Measurements from ENCODE around the gene FNDC5. TPM values are rescaled to one million over a fixed set of nuclear protein-coding genes. Genes with fewer than 3 reads are reported as not detected.
"Not testable (repeated sequence)": the region's sequence is repeated elsewhere in the genome, so short reads cannot be mapped to it uniquely, and the experiment has no call there.

FNDC5 gene
- total and polyA plus RNA-seq, 9 donors: 155 to 265 (median 225) TPM

DNA sequence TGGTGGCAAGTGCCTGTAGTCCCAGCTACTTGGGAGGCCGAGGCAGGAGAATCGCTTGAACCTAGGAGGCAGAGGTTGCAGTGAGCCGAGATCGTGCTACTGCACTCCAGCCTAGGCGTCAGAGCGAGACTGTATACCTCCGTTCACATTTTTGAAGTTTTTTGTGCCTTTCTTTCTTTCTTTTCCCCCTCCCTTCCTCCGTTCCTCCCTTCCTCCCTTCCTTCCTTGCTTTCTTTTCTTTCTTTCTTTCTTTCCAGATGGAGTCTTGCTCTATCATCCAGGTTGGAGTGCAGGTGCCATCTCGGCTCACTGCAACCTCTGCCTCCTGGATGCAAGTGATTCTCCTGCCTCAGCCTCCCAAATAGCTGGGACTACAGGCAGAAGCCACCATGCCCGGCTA, 34.9 kb upstream of the FNDC5 start:
- H3K27ac ChIP-seq (ENCODE audit: low read length); H3K4me1 ChIP-seq (ENCODE audit: control insufficient read depth, insufficient read depth, low read length); H3K4me3 ChIP-seq (ENCODE audit: low read length): not testable (repeated sequence)

GRCh38 chr1:32904797-32905196, 34.1 kb upstream of the FNDC5 start:
- WGBS (ENCODE audit: insufficient coverage): no CpG with 5 or more reads among the region's 2 CpGs
- DNase-seq: no peak
- no peaks in the 10 kb centered on the region for H3K9me3 ChIP-seq (replicated peaks; ENCODE audit: control insufficient read depth, low read depth, low read length)
- H3K27ac ChIP-seq (ENCODE audit: low read length): no peak overlapping the region
- H3K27me3 ChIP-seq (ENCODE audit: control insufficient read depth, insufficient read depth, low read length): peaks cover 29% of the 10 kb centered on the region
- peaks cover 13% of the 10 kb centered on the region for H3K4me1 ChIP-seq (ENCODE audit: control insufficient read depth, insufficient read depth, low read length)
- no peaks in the 10 kb centered on the region for H3K36me3 ChIP-seq (ENCODE audit: control insufficient read depth, insufficient read depth, low read length)
- no peak overlapping the region for H3K4me3 ChIP-seq (ENCODE audit: low read length)

More for the DNA sequence above, 34.9 kb upstream of the FNDC5 start:
- not testable (repeated sequence) for H3K36me3 ChIP-seq (ENCODE audit: control insufficient read depth, insufficient read depth, low read length); DNase-seq; H3K9me3 ChIP-seq (replicated peaks; ENCODE audit: control insufficient read depth, low read depth, low read length)
- 80% methylated on average over 9 of the region's 10 CpGs for WGBS (ENCODE audit: insufficient coverage)
- H3K27me3 ChIP-seq (ENCODE audit: control insufficient read depth, insufficient read depth, low read length): peaks cover 21% of the 10 kb centered on the region

- WGBS (ENCODE audit: insufficient coverage): 60% methylated on average over 1 of the region's 3 CpGs
- Histone ChIP-seq H3K9me3 (replicated peaks; ENCODE audit: control insufficient read depth, low read depth, low read length) (no peaks in the 10 kb centered on the region), H3K27me3 (ENCODE audit: control insufficient read depth, insufficient read depth, low read length) (peaks cover 32% of the 10 kb centered on the region), H3K4me3 (ENCODE audit: low read length) (no peak overlapping the region), H3K4me1 (ENCODE audit: control insufficient read depth, insufficient read depth, low read length) (peaks cover 13% of the 10 kb centered on the region), H3K36me3 (ENCODE audit: control insufficient read depth, insufficient read depth, low read length) (no peaks in the 10 kb centered on the region), H3K27ac (ENCODE audit: low read length) (no peak overlapping the region)
- no peak for DNase-seq
These were observed 33.5 kb upstream of the FNDC5 start for GRCh38 chr1:32903991-32904785.

- no peaks in the 10 kb centered on the region for H3K9me3 ChIP-seq (replicated peaks; ENCODE audit: control insufficient read depth, low read depth, low read length)
- 65% methylated on average over 6 of the region's 6 CpGs for WGBS (ENCODE audit: insufficient coverage)
- H3K27ac ChIP-seq (ENCODE audit: low read length): no peak overlapping the region
- H3K4me3 ChIP-seq (ENCODE audit: low read length): no peak overlapping the region
- DNase-seq: no peak
- peaks cover 13% of the 10 kb centered on the region for H3K4me1 ChIP-seq (ENCODE audit: control insufficient read depth, insufficient read depth, low read length)
- H3K36me3 ChIP-seq (ENCODE audit: control insufficient read depth, insufficient read depth, low read length): no peaks in the 10 kb centered on the region
- peaks cover 37% of the 10 kb centered on the region for H3K27me3 ChIP-seq (ENCODE audit: control insufficient read depth, insufficient read depth, low read length)
These were observed 31.8 kb upstream of the FNDC5 start for GRCh38 chr1:32902535-32902920.

- H3K27me3 ChIP-seq (ENCODE audit: control insufficient read depth, insufficient read depth, low read length): peaks cover 37% of the 10 kb centered on the region
- no CpG with 5 or more reads among the region's 24 CpGs for whole genome bisulfite sequencing (ENCODE audit: insufficient coverage)
- peak overlapping the region; percentile 53 for H3K4me3 ChIP-seq (ENCODE audit: low read length)
- no peaks in the 10 kb centered on the region for H3K9me3 ChIP-seq (replicated peaks; ENCODE audit: control insufficient read depth, low read depth, low read length)
- H3K4me1 ChIP-seq (ENCODE audit: control insufficient read depth, insufficient read depth, low read length): peaks cover 13% of the 10 kb centered on the region
- DNase-seq: no peak
- no peak overlapping the region for H3K27ac ChIP-seq (ENCODE audit: low read length)
- H3K36me3 ChIP-seq (ENCODE audit: control insufficient read depth, insufficient read depth, low read length): no peaks in the 10 kb centered on the region
These were observed 31.3 kb upstream of the FNDC5 start for GRCh38 chr1:32901823-32902534.

DNA sequence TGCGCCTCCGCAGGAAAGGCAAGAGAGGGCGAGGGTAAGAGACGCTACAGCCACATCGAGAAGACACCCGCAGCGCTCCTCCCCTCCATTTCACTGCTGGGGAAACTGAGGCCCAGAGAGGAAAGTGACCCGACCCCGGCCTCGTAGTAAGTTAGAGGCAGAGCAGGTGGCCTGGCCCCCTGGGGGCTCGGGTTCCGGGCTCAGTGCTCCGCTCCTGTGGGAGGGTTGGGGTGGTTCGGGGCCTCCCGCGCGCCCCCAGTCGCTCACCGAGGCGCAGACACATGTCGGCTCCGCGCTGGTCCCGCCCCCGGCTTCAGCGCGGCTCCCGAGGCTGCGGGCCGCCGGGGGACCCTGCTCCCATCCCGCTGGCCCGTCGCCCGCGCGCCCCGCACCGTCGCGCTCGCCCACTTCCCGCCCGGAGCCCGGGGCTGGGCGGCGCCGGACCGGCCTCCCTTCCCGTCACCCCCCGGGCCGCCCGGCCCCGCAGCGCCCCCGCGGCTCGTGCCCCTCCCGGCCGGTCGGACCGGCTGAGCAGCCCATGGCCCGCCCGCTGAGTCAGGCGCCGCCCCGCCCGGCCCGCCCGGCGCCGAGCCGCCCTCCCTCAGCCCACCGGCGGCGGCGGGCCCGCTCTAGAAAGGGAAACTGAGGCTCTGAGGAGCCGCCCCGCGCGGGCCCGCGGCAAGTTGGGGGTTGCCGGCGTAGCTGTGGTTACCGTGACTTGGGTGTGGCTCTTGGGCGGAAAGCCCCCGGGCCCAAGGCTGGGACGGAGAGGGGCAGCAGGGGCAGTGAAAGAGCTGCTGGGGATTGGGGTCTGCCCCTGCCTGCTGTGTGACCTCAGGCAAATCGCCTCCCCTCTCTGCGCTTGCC, 30.5 kb upstream of the FNDC5 start, which contains the start of gene TMEM54:
TSS of gene TMEM54 (minus strand) at position 434 of the 867 bp plus-strand sequence. CDS start at position 283, 151 bp downstream.
- Histone ChIP-seq H3K4me1 (ENCODE audit: control insufficient read depth, insufficient read depth, low read length) (peaks cover 13% of the 10 kb centered on the region), H3K27ac (ENCODE audit: low read length) (no peak within 1 kb of the TSS), H3K36me3 (ENCODE audit: control insufficient read depth, insufficient read depth, low read length) (no peaks in the 10 kb centered on the region), H3K4me3 (ENCODE audit: low read length) (peak within 1 kb of the TSS; percentile 54), H3K27me3 (ENCODE audit: control insufficient read depth, insufficient read depth, low read length) (peaks cover 37% of the 10 kb centered on the region), H3K9me3 (replicated peaks; ENCODE audit: control insufficient read depth, low read depth, low read length) (no peaks in the 10 kb centered on the region)
- peak; percentile 66 for DNase-seq
- WGBS (ENCODE audit: insufficient coverage): under 1% methylated on average over 83 of the region's 92 CpGs

DNA sequence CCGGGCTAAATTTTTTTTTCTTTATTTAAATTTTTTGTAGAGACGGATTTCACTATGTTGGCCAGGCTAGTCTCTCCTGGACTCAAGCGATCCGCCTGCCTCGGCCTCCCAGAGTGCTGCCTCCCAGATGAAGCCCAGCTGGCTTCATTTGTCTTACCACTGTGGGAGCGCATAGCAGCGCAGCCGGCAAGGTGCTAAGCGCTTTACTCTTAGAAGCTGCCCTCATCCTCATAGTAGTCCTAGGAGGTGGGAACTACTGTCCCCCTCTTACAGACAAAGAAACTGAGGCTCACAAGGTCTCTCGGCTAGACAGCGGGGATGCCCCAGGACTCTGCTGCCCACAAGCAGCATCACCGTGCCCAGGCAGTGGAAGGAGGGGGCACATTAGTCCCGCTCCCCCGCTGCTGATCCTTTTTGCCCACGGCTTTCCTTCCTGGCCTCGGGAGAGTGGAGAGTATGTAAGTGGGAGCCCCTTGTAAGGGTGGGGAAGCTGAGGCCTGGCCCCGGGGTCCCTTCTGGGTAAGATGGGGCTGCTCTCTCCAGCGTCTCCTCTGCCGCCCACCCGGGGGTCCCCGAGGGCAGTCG, 29.8 kb upstream of the FNDC5 start:
- DNase-seq: no peak
- WGBS (ENCODE audit: insufficient coverage): 14% methylated on average over 13 of the region's 22 CpGs
- peaks cover 39% of the 10 kb centered on the region for H3K27me3 ChIP-seq (ENCODE audit: control insufficient read depth, insufficient read depth, low read length)
- peak overlapping the region; percentile 54 for H3K4me3 ChIP-seq (ENCODE audit: low read length)
- H3K9me3 ChIP-seq (replicated peaks; ENCODE audit: control insufficient read depth, low read depth, low read length): no peaks in the 10 kb centered on the region
- H3K36me3 ChIP-seq (ENCODE audit: control insufficient read depth, insufficient read depth, low read length): no peaks in the 10 kb centered on the region
- no peak overlapping the region for H3K27ac ChIP-seq (ENCODE audit: low read length)
- H3K4me1 ChIP-seq (ENCODE audit: control insufficient read depth, insufficient read depth, low read length): peaks cover 13% of the 10 kb centered on the region

DNA sequence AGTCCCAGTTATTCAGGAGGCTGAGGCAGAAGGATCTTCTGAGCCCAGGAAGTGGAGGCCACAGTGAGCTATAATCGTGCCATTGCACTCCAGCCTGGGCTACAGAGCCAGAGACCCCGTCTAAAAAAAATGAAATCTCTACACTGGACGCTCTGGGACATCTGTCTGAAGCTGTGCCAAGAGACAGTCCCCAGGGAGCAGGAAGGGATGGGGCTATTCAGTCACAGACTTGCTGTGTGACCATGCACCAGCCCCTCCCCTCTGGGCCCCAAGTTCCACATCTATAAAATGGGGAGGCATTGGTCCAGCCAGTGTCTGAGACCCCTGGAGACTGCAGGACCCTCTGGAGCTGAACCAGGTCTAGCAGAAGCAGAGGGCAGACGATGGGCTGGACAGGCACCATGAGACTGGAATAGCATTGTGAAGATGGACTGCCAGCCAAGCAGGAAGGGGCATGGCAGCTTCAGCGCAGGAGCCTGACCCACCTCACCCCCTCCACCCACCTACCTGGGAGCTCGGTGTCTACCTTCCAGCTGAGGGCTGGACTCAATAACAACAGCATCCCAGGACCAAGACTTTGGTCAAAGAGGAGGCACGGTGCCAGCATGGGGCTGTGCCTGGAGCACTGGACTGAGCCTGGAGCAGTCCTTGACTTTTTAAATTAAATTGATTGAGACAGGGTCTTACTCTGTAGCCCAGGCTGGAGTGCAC, 29.0 kb upstream of the FNDC5 start:
- no peak for DNase-seq
- H3K9me3 ChIP-seq (replicated peaks; ENCODE audit: control insufficient read depth, low read depth, low read length): no peaks in the 10 kb centered on the region
- H3K27ac ChIP-seq (ENCODE audit: low read length): no peak overlapping the region
- no peaks in the 10 kb centered on the region for H3K36me3 ChIP-seq (ENCODE audit: control insufficient read depth, insufficient read depth, low read length)
- H3K27me3 ChIP-seq (ENCODE audit: control insufficient read depth, insufficient read depth, low read length): peaks cover 42% of the 10 kb centered on the region
- WGBS (ENCODE audit: insufficient coverage): 73% methylated on average over 6 of the region's 7 CpGs
- no peak overlapping the region for H3K4me3 ChIP-seq (ENCODE audit: low read length)
- H3K4me1 ChIP-seq (ENCODE audit: control insufficient read depth, insufficient read depth, low read length): peaks cover 13% of the 10 kb centered on the region

DNA sequence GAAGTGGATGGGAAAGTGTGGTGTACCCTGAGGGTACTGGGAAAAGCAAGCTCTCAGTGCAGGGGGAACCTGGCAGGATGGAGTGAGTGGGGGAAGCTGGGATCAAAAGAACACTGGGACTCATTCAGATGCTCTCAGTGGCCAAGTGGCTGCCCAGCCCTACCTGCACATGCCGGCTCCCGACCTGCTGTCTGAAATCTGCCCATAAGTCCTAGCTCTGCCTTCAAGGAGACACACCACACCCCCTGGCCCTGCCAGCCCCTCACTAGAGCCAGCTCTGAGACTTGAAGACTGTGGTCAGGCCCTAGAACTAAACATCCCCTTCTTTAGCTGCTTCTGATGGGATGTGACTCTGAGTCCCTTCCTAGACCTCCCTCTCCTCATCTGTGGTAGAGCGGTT, 28.2 kb upstream of the FNDC5 start:
- Histone ChIP-seq H3K9me3 (replicated peaks; ENCODE audit: control insufficient read depth, low read depth, low read length) (no peaks in the 10 kb centered on the region), H3K4me1 (ENCODE audit: control insufficient read depth, insufficient read depth, low read length) (peaks cover 13% of the 10 kb centered on the region), H3K27me3 (ENCODE audit: control insufficient read depth, insufficient read depth, low read length) (peaks cover 48% of the 10 kb centered on the region), H3K4me3 (ENCODE audit: low read length) (no peak overlapping the region), H3K36me3 (ENCODE audit: control insufficient read depth, insufficient read depth, low read length) (no peaks in the 10 kb centered on the region), H3K27ac (ENCODE audit: low read length) (no peak overlapping the region)
- 100% methylated on average over 2 of the region's 3 CpGs for WGBS (ENCODE audit: insufficient coverage)
- no peak for DNase-seq
